MCF 10A (cell line): ENCODE measurements around the gene KIAA0753. TPM values are rescaled to one million over a fixed set of nuclear protein-coding genes. Genes with fewer than 3 reads are reported as not detected.

Experiments used
- BruUV-seq: library from RNA; stranded (reverse); fragments of 400-500 nt; replicated peaks from 2 replicates; lab custom pipeline; 2021; lab: Mats Ljungman, UMichigan
- CTCF ChIA-PET: fragments of 300-600 bp; sonication (Branson Sonifier 250); formaldehyde crosslinking; extraction: SDS; loops from one replicate; lab custom pipeline; 2021; ENCODE audit warnings: antibody characterized with exemption, inconsistent platforms; lab: Yijun Ruan, JAX
- POLR2A ChIA-PET: fragments of 300-600, 350-650 bp; sonication (Branson Sonifier 250); formaldehyde crosslinking; extraction: SDS; loops from one replicate; lab custom pipeline; 2020; ENCODE audit warnings: antibody characterized with exemption, inconsistent platforms; lab: Yijun Ruan, JAX
- DNase-seq: peaks from one replicate; pipeline ENCODE4 v3.0.0-alpha.2; 2018; ENCODE audit not compliant: unreplicated experiment
- H3K27ac Mint-ChIP-seq: one replicate; pipeline ENCODE4 v1.8.0; 2022; ENCODE audit warnings: mild to moderate bottlenecking, low read depth, mixed read lengths; ENCODE audit not compliant: unreplicated experiment
- H3K27me3 Mint-ChIP-seq: one replicate; pipeline ENCODE4 v1.8.0; 2022; ENCODE audit warnings: mixed read lengths; ENCODE audit not compliant: insufficient read depth, unreplicated experiment
- H3K36me3 Mint-ChIP-seq: one replicate; pipeline ENCODE4 v1.8.0; 2022; ENCODE audit warnings: mild to moderate bottlenecking, moderate library complexity, mixed read lengths; ENCODE audit not compliant: insufficient read depth, unreplicated experiment
- H3K4me1 Mint-ChIP-seq: one replicate; pipeline ENCODE4 v1.8.0; 2022; ENCODE audit warnings: mixed read lengths; ENCODE audit not compliant: insufficient read depth, unreplicated experiment
- H3K4me3 Mint-ChIP-seq: one replicate; pipeline ENCODE4 v1.8.0; 2022; ENCODE audit warnings: mild to moderate bottlenecking, moderate library complexity, mixed read lengths; ENCODE audit not compliant: unreplicated experiment
- H3K9me3 Mint-ChIP-seq: one replicate; pipeline ENCODE4 v1.8.0; 2022; ENCODE audit warnings: mixed read lengths; ENCODE audit not compliant: unreplicated experiment
- intact Hi-C: fragments of 100-400 bp; cut with micrococcal nuclease; formaldehyde crosslinking; loops from 2 replicates; pipeline ENCODE4 v1.14.1; 2022
- total RNA-seq: library from RNA; stranded (reverse); gene quantifications from 2 replicates; pipeline ENCODE4 v1.2.3, GENCODE V29; 2022
- TF ChIP-seq, protein P1 (sequence below): fragments of 200-600 bp; IDR thresholded peaks from one replicate; pipeline ENCODE4 v1.8.0; 2022; ENCODE audit warnings: antibody characterized with exemption, mild to moderate bottlenecking; ENCODE audit not compliant: unreplicated experiment

Gene KIAA0753
- total RNA-seq, 1 experiment from 2014 or later, result 22.8 TPM

DNA sequence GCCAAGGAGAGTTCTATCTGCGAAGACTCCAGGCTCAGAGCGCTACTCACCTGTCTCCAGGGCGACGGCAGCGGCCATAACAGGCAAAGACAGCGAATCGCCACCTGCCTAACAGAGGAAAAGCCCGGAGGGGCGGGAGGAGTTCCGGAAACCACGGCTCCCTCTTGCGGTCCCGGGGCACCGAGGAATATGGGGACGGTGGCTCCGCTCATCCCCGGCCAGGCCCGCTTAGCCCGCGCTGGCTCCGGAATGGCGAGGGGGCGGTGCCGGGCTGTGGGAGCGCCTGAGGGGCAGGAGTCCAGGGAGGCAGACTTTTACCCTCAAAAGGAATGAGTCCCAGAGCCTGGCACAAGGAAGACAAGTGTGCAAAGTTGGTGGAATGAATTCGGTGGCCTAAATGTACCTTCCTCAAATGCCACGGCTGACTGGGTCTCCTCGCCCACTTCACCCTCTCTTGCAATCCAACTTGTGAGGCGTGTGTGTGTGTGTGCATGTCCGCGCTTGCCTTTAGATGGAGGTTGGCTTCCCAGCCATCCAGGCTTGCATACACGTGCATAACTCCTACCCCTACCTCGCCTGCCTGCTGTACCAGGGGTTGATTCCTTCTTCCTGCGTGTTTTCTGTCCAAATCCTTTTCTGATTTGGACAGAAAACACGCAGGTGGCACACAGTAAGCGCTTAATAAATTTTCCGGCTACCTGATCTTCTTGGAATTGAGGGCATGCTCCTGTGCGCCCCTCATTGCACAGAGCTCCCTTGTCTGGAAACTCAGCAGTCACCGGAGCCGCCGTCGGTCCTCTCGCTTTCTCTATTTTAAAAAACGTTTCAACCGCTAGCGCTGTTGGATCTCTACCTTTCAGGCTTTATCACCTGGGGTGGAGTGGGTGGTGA, 14.6 kb upstream of the KIAA0753 start:
- BruUV-seq, result no TSS peak
- Mint-ChIP-seq H3K9me3 (peaks cover 7% of the 10 kb centered on the region), H3K27ac (no peak overlapping the region), H3K27me3 (peaks cover 12% of the 10 kb centered on the region), H3K36me3 (peaks cover 8% of the 10 kb centered on the region), H3K4me3 (peak overlapping the region; percentile 63), H3K4me1 (peaks cover 36% of the 10 kb centered on the region)
- intact Hi-C loops, result no loop called here
- TF ChIP-seq, protein P1, sequence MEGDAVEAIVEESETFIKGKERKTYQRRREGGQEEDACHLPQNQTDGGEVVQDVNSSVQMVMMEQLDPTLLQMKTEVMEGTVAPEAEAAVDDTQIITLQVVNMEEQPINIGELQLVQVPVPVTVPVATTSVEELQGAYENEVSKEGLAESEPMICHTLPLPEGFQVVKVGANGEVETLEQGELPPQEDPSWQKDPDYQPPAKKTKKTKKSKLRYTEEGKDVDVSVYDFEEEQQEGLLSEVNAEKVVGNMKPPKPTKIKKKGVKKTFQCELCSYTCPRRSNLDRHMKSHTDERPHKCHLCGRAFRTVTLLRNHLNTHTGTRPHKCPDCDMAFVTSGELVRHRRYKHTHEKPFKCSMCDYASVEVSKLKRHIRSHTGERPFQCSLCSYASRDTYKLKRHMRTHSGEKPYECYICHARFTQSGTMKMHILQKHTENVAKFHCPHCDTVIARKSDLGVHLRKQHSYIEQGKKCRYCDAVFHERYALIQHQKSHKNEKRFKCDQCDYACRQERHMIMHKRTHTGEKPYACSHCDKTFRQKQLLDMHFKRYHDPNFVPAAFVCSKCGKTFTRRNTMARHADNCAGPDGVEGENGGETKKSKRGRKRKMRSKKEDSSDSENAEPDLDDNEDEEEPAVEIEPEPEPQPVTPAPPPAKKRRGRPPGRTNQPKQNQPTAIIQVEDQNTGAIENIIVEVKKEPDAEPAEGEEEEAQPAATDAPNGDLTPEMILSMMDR, result no peak
- POLR2A ChIA-PET, result interaction anchor here (0.5 to 1.0 kb wide), 4 partner anchors 13 to 829 kb away, joined by 3 to 4 read pairs (median 4); no protein-coding TSS in a partner anchor
- peak; percentile 51 for DNase-seq
- CTCF ChIA-PET, result no interaction called here

DNA sequence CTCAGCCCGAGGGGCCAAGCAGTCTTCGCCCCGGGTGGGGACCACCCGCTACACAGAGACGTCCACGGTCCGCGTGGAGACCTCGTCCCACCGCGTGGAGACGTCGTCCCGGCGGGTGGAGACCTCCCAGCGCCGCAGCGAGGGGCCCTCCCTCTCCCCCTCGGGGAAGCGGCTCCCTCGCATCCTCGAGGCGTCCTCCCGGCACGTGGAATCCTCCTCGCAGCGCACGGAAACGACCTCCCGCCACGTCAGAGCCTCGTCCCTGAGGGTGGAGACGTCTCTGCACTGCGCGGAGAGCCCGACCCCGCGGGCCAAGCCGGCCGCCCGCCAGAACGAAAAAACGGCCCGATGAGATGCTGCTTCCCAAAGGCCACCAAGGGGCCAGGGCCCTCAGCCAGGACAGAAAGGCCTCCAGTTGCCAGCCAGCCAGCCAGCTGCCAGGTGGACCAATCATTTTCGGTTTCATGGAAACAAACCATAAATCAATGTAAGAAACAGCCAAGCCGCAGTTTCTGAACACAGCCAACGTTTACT, 11.5 kb upstream of the KIAA0753 start:
- peak overlapping the region; percentile 87 for H3K4me3 Mint-ChIP-seq
- peaks cover 40% of the 10 kb centered on the region for H3K4me1 Mint-ChIP-seq
- H3K36me3 Mint-ChIP-seq, result peaks cover 26% of the 10 kb centered on the region
- ChIA-PET POLR2A (interaction anchor here (0.6 to 3.4 kb wide), 4 partner anchors 11 to 1637 kb away, joined by 3 to 57 read pairs (median 4); partner anchors contain the start of genes KIAA0753 and TXNDC17), CTCF (interaction anchor here (0.6 to 1.3 kb wide), 2 partner anchors 179 to 507 kb away, joined by 3 to 4 read pairs; no protein-coding TSS in a partner anchor)
- peaks cover 6% of the 10 kb centered on the region for H3K27me3 Mint-ChIP-seq
- DNase-seq, result no peak
- no TSS peak for BruUV-seq
- H3K27ac Mint-ChIP-seq, result no peak overlapping the region
- peaks cover 7% of the 10 kb centered on the region for H3K9me3 Mint-ChIP-seq
- TF ChIP-seq, protein P1, result no peak
- intact Hi-C loops, result no loop called here

DNA sequence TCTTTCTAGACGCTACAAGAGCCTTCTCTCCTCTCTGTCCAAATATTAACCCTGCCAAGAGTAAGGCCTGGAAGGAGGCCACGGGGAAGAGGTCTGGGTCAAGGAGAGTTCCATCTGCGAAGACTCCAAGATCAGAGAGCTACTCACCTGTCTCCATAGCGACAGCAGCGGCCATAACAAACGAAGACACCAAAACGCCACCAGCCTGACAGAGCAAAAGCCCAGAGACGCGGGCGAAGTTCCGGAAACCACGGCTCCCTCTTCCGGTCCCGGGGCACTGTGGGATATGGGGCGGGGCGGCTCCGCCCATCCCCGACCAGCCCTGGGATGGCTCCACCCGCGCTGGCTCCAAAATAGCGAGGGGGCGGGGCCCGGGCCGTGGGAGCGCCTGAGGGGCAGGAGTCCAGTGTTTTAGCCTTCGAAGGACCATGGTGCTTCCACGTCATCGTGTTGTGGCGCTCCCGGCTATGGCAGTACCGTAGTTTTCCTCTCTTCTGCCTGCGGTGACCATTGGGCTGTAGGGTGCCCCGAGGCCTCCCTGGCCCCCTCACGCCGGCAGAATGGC, 10.9 kb upstream of the KIAA0753 start, which contains the start of the genes C17orf100 and MED31:
Gene C17orf100 (plus strand): TSS at position 409 of the 565 bp plus-strand sequence. CDS start 152 bp downstream, at position 561.
Gene MED31 (minus strand): TSS at position 252 of the 565 bp plus-strand sequence. CDS start 77 bp downstream, at position 175.
- Mint-ChIP-seq H3K27me3 (peaks cover 6% of the 10 kb centered on the region), H3K4me1 (peaks cover 40% of the 10 kb centered on the region), H3K27ac (peak within 1 kb of the TSS; percentile 94), H3K36me3 (peaks cover 29% of the 10 kb centered on the region), H3K9me3 (peaks cover 7% of the 10 kb centered on the region), H3K4me3 (peak within 1 kb of the TSS; percentile 87)
- CTCF ChIA-PET, result interaction anchor here (0.6 to 1.3 kb wide), 2 partner anchors 179 to 507 kb away, joined by 3 to 4 read pairs; no protein-coding TSS in a partner anchor
- BruUV-seq, result no TSS peak
- TF ChIP-seq, protein P1, result no peak
- DNase-seq, result peak; percentile 91
- intact Hi-C loops, result no loop called here
- POLR2A ChIA-PET, result interaction anchor here (0.6 to 3.4 kb wide), 8 partner anchors 10 to 1638 kb away, joined by 3 to 57 read pairs (median 4); partner anchors contain the start of genes KIAA0753 and TXNDC17
